ENCODE measurements around the gene CCNI2.

The CCNI2 gene

DNA sequence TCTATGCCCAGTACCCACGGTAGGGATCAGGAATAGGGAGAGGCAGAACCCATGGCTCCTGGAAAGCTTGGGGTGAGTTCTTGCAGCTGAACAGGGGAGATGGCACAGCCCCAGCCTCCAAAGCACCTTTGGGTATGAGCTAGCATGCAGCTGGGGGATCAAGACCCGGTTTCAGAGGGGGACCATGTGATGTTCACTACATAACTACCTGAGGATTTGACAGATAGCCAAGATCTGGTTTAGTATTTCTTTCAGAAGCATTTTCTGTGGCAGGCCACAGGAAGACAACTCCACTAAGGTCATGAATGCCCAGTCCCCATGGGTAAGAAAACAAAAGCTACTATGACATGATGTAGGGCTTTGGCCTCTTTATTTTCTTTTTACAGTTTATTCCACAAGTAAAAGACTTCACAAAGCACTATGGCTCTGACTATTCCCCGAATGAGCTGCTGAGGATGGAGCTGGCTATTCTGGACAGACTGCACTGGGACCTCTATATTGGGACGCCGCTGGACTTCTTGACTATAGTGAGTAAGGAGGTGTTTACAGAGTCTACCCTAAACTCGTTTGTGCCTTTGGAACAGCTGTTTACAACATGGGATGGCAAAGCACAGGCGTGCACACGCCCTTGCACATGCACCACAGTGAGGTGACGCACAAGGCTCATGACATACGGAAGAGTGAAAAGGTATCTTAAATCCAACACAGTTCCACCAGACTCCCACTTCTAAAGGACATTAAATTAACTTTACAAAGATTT lies 3.4 kb downstream of the CCNI2 start:
- no peak for DNase-seq

DNA sequence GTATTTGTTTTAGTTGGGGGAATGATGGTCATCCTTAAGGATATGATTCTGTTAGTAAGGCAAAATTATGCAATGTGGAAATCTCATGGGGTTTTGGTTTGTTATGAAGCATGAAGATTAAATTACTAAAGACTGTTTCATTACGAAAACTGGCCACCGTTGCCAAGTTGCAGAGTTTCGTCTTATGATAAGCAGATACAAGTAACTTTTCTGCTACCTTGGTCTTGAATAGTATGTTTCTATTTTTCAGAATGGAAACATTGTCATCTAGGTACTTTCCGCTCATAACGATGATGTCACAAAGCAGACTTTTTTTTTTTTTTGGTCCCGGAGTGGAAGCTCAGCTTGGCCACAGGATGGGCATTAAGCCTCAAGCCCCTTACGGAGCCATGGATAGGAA lies 4.2 kb downstream of the CCNI2 start:
- no peak for DNase-seq

DNA sequence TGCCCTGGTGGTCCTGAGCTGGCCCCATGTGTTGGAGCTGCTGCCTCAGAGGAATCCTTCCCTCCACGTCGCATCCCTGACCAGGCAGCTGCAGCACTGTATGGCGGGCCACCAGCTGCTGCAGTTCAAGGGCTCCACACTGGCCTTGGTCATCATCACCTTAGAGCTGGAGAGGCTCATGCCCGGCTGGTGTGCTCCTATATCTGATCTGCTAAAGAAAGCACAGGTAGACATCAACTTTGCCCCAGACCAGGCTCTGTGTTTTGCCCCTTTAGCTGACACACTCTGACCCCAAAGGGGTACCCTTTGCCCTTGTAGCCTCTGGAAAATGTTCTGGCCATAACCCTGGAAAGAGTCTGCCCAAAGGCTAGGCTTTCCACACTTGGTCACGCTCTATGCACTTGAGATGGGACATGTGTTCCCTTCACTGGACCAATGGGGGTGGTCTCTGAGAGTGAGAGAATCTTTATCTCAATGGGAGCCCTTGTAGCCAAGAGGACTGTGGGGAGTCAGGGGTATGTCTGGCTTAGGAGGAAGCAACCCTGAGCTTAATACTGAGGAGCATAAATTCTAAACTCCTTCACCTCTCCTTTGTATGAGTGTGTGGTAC lies 4.8 kb downstream of the CCNI2 start:
- DNase-seq = no peak

DNA sequence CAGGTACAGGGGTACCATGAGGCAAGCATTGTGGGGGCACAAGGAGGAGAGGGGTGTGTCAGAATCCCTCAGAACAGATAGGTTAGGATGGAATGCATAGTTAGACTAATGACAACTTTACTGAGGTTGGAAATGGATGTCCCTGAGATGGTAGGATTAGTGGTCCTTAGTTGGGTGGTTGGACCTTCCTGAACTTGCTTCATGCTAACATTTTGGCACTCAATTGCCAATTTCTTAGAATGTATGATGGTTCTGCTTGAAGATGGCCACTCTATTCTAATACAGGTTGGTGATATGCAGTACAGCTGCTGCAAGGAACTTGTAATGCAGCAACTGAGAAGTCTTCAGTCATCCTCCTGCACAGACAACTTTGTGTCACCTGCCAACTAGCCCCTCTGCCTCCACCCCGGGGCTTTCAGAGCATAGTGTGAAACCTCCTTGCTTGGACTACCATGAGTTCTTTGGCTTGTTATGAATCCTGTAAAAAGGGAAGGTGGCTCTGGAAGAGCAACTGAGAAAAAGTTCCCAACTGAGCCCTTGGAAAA lies 5.4 kb downstream of the CCNI2 start:
- no peak for DNase-seq

DNA sequence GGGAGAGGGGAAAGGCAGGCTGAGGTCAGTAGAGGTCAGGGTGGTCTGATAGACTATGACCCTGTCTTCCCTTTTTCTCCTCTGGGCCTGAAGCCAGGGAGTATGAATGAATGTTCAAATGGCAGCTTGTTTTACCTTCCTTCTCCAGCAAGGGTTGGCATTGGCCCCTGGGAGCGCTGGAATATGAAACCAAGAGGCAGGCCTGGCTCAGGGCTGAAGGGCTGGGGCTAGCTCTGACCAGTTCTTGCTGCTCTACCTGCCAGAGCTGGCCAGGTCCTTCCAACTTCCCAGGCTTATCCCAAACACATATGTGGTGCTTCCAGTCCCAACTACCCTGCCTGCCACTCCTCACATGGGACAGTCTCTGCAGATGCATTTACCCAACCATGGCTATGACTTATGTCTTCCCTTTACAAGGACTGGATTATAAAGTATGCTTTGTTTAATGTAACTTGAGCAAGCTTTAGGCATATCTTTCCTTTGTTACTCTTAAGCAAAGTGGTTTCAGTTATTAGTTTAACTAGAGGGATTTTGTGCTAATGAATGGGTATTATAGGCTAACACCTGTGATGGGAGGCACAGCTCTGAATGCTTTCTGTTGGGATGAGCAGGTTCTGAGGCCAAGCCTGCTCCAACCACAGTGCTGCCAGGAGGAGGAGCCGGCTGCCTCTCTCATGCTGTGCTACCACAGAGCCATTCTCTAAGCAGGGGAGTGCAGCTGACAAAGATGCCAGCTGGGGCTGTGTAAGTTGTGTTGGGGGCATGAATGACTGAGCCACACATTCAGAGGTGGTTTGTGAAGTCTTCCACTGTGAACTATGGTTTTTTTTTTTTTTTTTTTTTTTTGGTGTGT lies 6.1 kb downstream of the CCNI2 start:
- DNase-seq = peak; percentile 39

DNA sequence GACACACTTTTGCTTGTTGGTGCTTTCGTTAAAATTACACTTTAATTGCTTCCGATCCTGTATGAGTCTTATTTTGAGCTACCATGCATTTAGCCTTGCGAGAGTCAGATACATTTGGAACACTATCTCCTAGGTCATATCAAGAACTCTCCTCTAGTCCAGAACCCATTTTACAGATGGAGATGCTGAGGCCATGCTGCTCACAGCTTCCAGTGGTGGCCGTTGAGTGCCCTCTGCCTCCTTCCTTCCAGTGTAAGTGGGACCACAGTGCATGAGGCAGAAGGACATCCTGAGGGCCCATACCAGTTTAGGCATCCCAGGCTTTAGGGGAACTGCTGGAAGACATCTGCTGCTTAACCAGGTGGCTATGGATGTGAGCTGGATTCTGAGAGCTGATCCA lies 6.9 kb downstream of the CCNI2 start:
- DNase-seq = no peak

DNA sequence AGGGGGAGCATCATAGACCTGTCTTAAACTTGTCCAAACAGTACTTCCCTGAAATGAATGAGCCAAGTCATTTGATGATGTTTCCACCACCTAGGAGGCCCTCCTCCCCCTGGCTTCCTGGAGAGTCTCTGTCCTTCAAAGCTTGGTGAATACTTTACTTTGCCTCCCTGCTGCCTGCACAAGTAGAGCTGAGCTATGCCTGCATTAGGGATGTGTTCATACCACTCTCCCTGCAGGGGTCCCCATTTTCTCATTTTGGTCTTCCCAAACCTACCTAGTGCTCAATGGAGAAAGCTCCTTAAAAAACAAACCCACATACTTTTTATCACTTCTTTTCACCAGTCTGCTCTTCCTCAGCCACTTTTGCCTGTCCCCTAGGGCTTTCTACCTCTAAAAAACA lies 7.7 kb downstream of the CCNI2 start:
- peak; percentile 52 for DNase-seq

DNA sequence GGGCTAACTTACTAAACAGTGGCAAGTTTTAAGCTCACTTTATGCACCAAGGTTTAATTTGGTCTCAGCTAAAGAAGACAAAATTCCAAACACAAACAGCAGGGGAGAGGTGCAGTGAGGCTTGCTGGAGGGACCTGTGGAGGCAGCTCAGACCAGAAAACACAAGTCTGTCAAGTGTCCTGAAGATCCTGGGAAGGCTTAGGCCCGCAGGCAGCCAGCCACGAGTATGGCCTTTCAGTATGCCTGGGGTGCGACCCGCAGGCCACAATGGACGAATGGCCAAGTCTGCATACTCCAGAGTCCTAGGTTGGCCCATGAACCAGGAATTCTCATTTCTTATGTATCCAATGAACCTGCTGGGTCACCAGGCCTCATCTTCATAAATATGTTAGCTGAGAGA lies 9.3 kb downstream of the CCNI2 start:
- no peak for DNase-seq

DNA sequence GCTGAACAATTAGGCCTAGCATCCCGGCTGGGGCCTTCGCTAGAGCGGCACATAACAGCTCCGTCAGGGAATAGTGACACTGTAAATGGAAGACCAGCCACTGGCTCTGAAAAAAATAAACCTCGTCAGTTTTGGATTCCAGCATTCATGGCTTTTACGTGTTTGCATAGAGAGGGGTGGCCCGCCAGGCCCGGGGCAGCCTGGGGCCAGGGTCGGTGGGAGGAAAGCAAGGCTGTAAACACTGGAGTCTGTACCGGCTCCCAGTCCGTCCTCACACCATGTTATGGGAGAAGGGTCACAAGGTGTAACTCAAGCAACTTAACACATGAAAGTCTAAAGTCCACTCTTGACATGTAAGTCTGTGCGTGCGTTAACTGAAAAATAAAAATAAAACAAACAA lies 11.2 kb downstream of the CCNI2 start:
- DNase-seq = no peak

DNA sequence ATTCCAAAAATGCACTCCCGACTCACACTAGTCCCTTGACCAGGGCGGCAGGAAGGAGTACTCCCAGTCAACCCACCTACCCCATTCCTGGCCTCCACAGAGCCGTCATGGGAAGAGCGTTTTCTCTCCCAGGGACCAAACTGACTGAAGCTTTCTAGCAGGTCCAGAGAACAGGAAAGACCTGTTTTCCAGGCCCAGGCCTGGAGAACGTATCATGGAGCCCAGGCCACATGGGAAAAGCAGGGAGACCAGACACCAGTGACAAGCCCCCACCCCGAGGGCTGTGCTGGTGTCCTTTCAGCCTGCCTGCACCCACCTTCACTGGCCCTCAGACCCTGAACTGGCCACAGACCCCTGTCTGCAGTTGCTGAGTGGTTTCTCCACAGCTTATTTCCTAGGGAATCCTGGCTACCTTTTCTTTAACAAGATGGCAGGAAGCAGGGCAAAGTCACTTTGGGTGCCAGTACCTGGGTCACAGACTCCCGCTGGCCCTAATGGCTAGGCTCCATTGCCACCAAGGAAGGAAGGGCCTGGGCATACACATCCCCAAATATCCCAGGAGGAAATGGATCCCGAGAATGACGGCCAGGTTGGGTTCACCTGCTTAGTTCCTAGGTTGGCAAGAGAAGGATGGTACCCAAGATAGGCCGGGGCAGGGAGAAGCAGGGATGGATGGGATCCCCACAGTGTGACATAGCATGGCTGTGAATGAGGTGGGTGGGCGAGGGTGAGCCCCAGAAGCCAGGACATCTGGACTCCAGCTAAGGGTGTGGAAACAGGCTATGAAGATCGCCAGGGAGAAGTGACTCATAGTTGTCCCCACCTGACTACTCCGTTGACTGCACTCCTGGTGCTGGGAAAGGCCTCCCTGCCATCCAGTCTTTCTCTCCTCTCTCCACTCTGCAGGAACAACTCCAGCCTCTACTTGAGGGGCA lies 12.2 kb downstream of the CCNI2 start:
- DNase-seq = no peak

DNA sequence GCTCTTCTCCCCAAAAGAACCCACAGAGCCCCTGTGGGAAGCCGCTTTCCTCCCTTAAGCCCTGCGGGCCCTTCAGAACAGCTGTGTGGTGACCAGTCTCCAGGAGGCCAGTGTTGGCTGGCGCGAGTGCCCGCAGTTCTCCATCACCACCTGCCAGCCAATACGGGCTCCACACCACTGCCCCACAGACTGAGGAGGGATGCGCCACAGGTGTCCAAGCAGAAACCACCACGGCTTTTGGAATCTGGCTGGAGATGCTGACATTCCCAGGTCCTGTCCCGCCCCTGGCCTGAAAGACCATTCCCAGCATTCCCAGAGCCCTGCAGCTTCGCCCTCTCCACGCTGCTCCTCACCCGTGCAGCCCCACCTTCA lies 12.8 kb downstream of the CCNI2 start:
- DNase-seq = no peak

DNA sequence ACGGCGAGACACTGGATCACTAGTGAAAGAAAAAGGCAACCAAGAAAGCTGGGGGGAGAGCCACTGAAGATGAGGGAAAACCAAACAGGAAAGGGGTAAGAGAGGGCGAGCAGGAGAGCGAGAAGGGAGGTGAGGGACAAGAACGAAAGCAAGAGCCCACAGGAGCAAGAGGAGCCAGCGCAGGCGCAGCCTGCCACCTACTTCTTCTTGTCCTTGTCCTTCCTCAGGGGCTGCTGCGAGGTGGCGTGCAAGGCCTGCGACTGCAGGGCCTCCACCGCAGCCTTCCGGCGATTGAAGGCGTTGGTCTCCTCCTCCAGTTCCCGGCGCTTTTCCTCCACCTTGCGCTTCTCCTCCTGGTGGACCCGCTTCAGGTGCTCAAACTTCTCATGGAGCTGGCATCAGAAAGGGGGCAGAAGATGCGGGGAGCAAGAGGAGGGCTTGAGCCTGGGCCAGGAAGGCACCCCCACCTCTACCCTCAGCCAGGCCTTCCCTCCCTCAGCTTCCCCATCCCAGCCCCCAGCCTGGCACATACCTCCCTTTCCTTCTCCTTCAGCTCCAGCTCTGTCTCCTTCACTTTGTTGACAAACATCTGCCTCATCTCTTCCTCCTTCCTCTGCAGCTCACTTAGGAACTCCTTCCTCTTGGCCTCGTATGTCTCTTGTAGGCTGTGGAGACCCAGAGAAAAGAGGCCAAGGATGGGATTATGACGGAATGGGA lies 13.5 kb downstream of the CCNI2 start:
- no peak for DNase-seq

DNA sequence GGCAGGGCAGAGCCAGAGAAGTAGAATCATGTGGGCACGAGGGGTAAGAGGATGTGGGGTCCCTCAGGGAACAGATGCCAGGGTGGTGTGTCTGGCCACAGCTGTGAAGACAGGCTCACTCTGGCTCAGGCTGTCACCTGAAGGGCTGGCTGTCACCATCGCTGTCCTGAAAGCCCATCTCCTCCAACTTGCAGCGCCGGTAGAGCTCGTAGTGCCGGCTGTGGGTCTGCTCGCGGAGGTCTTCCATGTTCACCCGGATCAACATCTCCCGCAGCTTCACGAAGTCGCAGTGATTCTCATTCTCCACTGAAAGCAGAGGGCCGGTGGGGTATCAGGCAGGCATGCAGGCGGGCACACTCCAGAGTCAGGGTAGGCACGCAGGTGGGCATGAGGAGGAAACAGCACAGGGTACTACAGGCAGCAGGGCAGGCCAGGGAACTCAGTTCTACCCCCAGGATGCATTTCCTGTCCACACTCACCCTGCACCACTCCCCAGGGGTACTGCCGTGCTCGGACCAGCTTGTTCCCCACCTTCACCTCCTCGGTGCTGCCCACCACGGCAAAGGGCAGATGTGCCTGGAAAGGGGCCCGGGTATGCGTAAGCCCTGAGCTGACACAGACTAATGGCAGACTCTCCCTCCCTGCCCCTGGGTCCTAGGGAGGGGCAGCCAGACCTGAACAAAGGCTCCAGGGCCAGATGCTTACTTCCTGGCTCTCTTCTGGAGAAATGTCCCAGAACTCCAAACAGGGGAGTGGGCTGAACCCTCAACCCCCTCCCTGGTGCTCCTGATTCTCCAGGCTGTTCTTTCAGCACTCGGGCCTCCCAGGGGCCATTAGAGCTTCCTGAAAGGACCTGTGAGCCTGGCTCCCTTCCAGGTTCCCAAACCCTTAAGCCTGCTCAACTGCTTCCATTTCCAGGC lies 14.4 kb downstream of the CCNI2 start:
- no peak for DNase-seq

DNA sequence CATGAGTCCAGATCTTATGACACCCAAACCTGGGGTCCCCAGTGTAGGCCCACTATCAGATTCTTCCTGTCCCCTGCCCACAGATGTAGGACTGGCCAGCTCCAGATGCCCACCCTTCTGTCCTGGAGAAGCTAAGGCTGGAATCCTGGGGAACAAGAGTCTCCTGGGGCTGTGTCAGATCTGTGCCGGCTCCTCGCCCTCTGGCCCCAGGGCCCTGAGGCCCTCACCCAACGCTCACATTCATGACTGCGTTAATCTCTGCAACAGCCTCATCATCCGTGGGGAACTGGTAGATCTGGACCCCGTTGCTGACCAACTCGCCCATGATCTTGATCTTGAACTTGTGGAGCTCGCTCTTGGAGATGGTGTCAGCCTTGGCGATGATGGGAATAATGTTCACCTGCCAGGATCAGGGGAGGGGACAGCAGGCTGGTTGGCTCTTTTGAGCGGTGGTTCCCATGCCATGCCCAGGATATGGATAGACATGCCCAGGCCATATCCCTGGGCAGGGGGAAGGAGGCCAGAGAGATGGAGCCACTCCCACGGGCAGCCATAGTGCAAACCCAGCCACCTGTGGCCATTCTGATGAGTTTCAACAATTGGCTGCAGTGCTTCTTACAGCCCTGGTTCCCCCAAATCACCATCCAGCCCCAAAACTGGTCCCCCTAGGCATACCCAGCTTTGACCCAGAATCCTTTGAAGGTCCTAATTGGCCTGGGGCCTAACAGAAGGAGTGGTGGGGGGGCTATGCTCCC lies 15.2 kb downstream of the CCNI2 start:
- DNase-seq = no peak

DNA sequence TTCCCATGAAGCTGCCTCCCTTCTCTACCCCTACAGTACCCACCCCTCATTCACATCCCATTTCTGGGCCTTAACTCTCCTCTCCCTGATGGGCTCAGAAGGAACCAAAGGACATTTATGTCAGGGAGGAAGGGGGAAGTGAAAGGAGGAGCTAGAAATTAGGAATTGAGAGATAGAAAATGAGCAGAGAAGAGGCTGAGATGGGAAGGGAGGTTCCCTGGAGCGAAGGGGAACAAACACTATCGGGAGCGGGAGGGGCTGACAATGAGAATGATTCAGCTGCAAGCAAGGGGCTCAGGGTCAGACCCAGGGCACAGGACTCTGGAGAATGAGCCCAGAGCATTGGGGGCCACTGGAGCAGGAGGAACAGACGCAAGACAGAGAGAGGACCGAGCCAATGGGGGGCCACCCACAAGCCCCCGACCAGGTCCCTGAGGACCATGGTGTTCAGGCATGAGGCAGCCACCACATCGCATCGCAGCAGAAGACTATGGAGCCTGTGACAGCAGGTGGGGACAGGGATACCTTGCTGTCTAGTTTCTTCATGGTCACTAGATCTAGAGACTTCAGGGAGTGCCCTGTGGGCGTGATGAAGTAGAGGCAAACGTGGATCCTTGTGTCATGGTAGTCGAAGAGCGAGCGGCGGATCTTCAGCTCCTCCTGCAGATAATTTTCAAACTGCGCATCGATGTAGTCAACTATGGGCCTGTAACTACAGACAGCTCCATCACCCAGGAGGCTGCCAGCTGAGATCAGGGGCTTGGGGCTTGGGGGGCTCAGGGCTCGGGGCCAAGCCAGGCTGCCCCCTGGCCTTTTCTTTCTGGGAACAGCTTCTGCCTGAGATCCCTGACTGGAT lies 16.2 kb downstream of the CCNI2 start:
- DNase-seq = no peak

DNA sequence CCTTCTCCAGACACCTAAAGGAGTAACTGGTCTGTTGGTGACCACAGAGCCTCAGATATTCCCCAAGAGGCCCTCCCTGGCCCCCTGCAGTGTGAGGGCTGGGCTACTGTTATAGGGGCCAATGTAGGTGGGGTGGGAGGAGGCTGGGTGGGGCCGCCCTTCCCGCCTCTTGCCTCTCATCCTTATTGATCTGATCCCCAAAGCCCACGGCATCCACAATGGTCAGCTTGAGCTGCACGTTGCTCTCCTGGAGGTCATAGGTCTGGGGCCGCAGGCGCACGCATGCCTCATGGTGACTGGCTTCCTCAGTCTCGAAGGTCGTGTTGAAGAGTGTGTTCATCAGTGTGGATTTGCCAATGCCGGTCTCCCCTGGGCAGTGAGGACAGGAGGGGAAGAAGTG lies 16.8 kb downstream of the CCNI2 start:
- DNase-seq = no peak

DNA sequence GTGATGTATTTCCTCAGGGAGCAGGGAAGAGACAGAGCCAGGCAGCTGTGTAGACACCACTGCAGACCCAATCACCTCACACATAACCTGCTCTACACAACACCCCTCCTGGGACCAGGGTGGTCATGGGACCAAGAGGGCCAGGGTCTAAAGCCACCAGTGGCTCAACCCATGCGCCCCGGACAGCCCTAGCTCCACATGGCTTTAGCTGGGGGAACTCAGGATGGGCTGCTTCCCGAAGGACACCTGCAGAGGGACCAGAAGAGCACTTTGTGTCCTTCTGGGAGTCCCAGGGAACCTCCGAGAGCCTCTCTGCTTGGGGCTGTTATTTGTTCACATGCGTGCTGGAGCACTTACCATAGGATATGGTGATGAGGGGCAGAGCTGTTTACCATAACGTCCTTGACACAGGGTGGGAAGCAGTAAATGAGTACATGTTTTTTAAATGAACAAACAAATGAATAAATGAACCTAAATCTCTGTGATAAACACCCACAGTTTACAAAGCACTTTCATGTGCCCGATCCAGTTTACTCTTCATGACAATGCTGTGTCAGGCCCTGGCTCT lies 17.5 kb downstream of the CCNI2 start:
- DNase-seq = no peak

DNA sequence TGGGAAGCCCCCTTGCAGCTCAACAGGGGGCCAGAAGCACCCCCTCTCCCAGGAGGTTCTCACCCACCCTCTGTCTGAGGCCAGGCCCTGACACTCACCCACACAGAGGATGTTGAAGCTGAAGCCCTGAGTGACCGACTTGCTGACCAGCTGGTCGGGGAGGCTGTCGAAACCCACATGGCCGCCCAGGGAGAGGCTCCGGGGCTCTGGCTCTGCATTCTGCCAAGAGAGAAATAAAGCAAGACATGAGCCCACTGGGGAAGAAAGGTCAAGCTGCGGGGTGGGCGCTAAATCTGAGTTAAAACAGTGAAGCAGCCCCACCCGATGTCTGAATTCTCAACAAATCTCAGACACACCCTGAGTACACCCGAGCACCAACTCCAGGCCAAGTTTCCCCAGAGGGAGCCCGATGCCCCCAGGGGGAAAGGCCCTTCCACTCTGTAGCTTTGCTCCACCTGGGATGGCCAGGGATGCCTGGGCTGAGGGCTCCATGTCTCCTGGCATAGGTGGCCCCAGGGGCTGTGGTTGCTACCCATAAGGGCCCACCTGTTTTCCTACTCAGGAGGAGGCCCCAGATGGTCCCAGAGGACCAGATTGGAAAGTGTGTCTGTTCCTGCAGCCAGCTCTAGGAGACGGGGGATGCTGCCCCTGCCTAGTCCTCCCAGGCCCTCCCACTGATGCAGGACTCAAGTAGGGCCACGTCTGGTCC lies 18.2 kb downstream of the CCNI2 start:
- no peak for DNase-seq
